ENCODE data around the gene IL9. TPM values are rescaled to one million over a fixed set of nuclear protein-coding genes. Genes with fewer than 3 reads are reported as not detected.

IL9 gene
- total RNA-seq, 1 experiment from 2014 or later: not detected

- no peak overlapping the region for H3K4me2 ChIP-seq (ENCODE audit: low read depth, low read length, poor library complexity, severe bottlenecking)
- H3K9me2 ChIP-seq (replicated peaks; ENCODE audit: insufficient read depth, low read length): no peaks in the 10 kb centered on the region
- no peak for DNase-seq
- H3K9ac ChIP-seq (ENCODE audit: low read length): no peak overlapping the region
- no peaks in the 10 kb centered on the region for H3K36me3 ChIP-seq (ENCODE audit: insufficient read depth, low read length)
- H2AFZ ChIP-seq (ENCODE audit: low read length): no peak overlapping the region
- H3K4me3 ChIP-seq (ENCODE audit: low read length): no peak overlapping the region
- H3K4me1 ChIP-seq (ENCODE audit: low read length): no peaks in the 10 kb centered on the region
- no peaks in the 10 kb centered on the region for H3K79me2 ChIP-seq (ENCODE audit: low read length)
- no peaks in the 10 kb centered on the region for H3K27me3 ChIP-seq (ENCODE audit: low read length)
- H3K9me3 ChIP-seq (ENCODE audit: low read length): no peaks in the 10 kb centered on the region
- H3K27ac ChIP-seq (ENCODE audit: low read length): no peak overlapping the region
- 0 out of 2 replicates have a peak, but pooled peaks cover 2% of the 10 kb centered on the region for H4K20me1 ChIP-seq (ENCODE audit: insufficient read depth, low read depth, low read length)
Measured at GRCh38 chr5:135900276-135900675, 4.6 kb upstream of the IL9 start.

GRCh38 chr5:135898651-135899050, 3.0 kb upstream of the IL9 start:
- 0 out of 2 replicates have a peak, but pooled peaks cover 2% of the 10 kb centered on the region for H4K20me1 ChIP-seq (ENCODE audit: insufficient read depth, low read depth, low read length)
- H3K27ac ChIP-seq (ENCODE audit: low read length): no peak overlapping the region
- H3K79me2 ChIP-seq (ENCODE audit: low read length): no peaks in the 10 kb centered on the region
- no peak overlapping the region for H2AFZ ChIP-seq (ENCODE audit: low read length)
- no peak overlapping the region for H3K4me2 ChIP-seq (ENCODE audit: low read depth, low read length, poor library complexity, severe bottlenecking)
- no peak overlapping the region for H3K4me3 ChIP-seq (ENCODE audit: low read length)
- H3K4me1 ChIP-seq (ENCODE audit: low read length): no peaks in the 10 kb centered on the region
- H3K9me2 ChIP-seq (replicated peaks; ENCODE audit: insufficient read depth, low read length): no peaks in the 10 kb centered on the region
- H3K9ac ChIP-seq (ENCODE audit: low read length): no peak overlapping the region
- no peak for DNase-seq
- H3K36me3 ChIP-seq (ENCODE audit: insufficient read depth, low read length): no peaks in the 10 kb centered on the region
- H3K27me3 ChIP-seq (ENCODE audit: low read length): no peaks in the 10 kb centered on the region
- no peaks in the 10 kb centered on the region for H3K9me3 ChIP-seq (ENCODE audit: low read length)

- H3K9me2 ChIP-seq (replicated peaks; ENCODE audit: insufficient read depth, low read length): no peaks in the 10 kb centered on the region
- no peak overlapping the region for H3K9ac ChIP-seq (ENCODE audit: low read length)
- no peak overlapping the region for H3K27ac ChIP-seq (ENCODE audit: low read length)
- H3K4me3 ChIP-seq (ENCODE audit: low read length): no peak overlapping the region
- H2AFZ ChIP-seq (ENCODE audit: low read length): no peak overlapping the region
- H3K4me1 ChIP-seq (ENCODE audit: low read length): no peaks in the 10 kb centered on the region
- no peaks in the 10 kb centered on the region for H3K9me3 ChIP-seq (ENCODE audit: low read length)
- H3K27me3 ChIP-seq (ENCODE audit: low read length): no peaks in the 10 kb centered on the region
- H3K4me2 ChIP-seq (ENCODE audit: low read depth, low read length, poor library complexity, severe bottlenecking): no peak overlapping the region
- H4K20me1 ChIP-seq (ENCODE audit: insufficient read depth, low read depth, low read length): 0 out of 2 replicates have a peak, but pooled peaks cover 2% of the 10 kb centered on the region
- DNase-seq: no peak
- H3K79me2 ChIP-seq (ENCODE audit: low read length): no peaks in the 10 kb centered on the region
- no peaks in the 10 kb centered on the region for H3K36me3 ChIP-seq (ENCODE audit: insufficient read depth, low read length)
Measured at GRCh38 chr5:135894789-135895188, 852 bp downstream of the IL9 start.

DNA sequence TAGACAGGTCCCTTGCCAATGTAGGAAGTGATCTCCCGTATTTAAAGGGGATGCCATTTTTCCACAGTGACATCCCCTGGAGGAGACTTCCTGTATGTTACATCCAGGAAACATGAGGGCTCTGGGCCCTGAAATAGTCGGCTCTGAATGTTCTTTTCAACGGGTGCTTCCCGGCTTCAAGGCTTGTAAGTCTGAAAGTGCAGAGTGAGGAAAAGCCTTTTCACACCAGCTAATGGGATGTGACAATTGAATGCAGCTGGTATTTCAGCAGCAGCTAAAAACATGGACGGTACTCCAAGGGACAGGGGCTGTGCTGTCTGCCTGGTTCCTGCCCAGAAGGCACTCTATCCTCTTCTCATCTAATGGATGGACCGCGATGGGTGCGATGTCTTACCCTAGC, 1.4 kb downstream of the IL9 start:
- no peaks in the 10 kb centered on the region for H3K79me2 ChIP-seq (ENCODE audit: low read length)
- DNase-seq: no peak

GRCh38 chr5:135891791-135892190, 3.9 kb downstream of the IL9 start:
- H3K4me2 ChIP-seq (ENCODE audit: low read depth, low read length, poor library complexity, severe bottlenecking): no peak overlapping the region
- H3K79me2 ChIP-seq (ENCODE audit: low read length): no peaks in the 10 kb centered on the region
- H3K4me1 ChIP-seq (ENCODE audit: low read length): no peaks in the 10 kb centered on the region
- no peaks in the 10 kb centered on the region for H4K20me1 ChIP-seq (ENCODE audit: insufficient read depth, low read depth, low read length)
- no peak overlapping the region for H2AFZ ChIP-seq (ENCODE audit: low read length)
- no peak overlapping the region for H3K4me3 ChIP-seq (ENCODE audit: low read length)
- H3K27me3 ChIP-seq (ENCODE audit: low read length): no peaks in the 10 kb centered on the region
- no peaks in the 10 kb centered on the region for H3K9me3 ChIP-seq (ENCODE audit: low read length)
- H3K36me3 ChIP-seq (ENCODE audit: insufficient read depth, low read length): no peaks in the 10 kb centered on the region
- no peak overlapping the region for H3K27ac ChIP-seq (ENCODE audit: low read length)
- H3K9ac ChIP-seq (ENCODE audit: low read length): no peak overlapping the region
- H3K9me2 ChIP-seq (replicated peaks; ENCODE audit: insufficient read depth, low read length): no peaks in the 10 kb centered on the region
- DNase-seq: no peak

More for the DNA sequence above, 1.4 kb downstream of the IL9 start:
- no peak overlapping the region for H3K4me3 ChIP-seq (ENCODE audit: low read length)
- H2AFZ ChIP-seq (ENCODE audit: low read length): no peak overlapping the region
- H3K27me3 ChIP-seq (ENCODE audit: low read length): no peaks in the 10 kb centered on the region
- 0 out of 2 replicates have a peak, but pooled peaks cover 2% of the 10 kb centered on the region for H4K20me1 ChIP-seq (ENCODE audit: insufficient read depth, low read depth, low read length)
- no peak overlapping the region for H3K9ac ChIP-seq (ENCODE audit: low read length)
- no peaks in the 10 kb centered on the region for H3K9me3 ChIP-seq (ENCODE audit: low read length)
- no peak overlapping the region for H3K27ac ChIP-seq (ENCODE audit: low read length)
- no peaks in the 10 kb centered on the region for H3K9me2 ChIP-seq (replicated peaks; ENCODE audit: insufficient read depth, low read length)
- no peaks in the 10 kb centered on the region for H3K4me1 ChIP-seq (ENCODE audit: low read length)
- H3K4me2 ChIP-seq (ENCODE audit: low read depth, low read length, poor library complexity, severe bottlenecking): no peak overlapping the region
- no peaks in the 10 kb centered on the region for H3K36me3 ChIP-seq (ENCODE audit: insufficient read depth, low read length)

DNA sequence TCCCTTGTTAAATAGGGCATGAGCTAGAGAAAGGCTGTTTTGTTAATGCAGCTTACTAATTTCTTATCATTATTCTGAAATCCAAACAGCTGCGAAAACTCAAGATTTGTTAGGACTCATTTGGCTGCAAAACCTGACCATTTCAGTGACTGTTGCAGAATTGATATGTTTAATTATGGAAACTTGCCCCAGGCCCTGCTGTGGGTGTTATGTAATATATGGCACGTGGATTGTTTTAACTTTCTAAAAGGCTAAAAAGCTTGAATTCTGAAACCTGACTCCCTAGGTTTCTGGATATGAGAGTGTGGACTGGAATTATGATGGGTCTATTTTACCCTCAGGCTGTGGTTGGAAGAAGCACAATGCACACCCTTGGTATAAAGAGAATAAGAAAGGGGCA, 4.4 kb downstream of the IL9 start:
- H3K4me2 ChIP-seq (ENCODE audit: low read depth, low read length, poor library complexity, severe bottlenecking): no peak overlapping the region

GRCh38 chr5:135890867-135891266, 4.8 kb downstream of the IL9 start:
- no peaks in the 10 kb centered on the region for H3K79me2 ChIP-seq (ENCODE audit: low read length)
- no peak overlapping the region for H2AFZ ChIP-seq (ENCODE audit: low read length)
- H3K4me2 ChIP-seq (ENCODE audit: low read depth, low read length, poor library complexity, severe bottlenecking): no peak overlapping the region
- no peaks in the 10 kb centered on the region for H3K4me1 ChIP-seq (ENCODE audit: low read length)
- H3K4me3 ChIP-seq (ENCODE audit: low read length): no peak overlapping the region
- H3K9me2 ChIP-seq (replicated peaks; ENCODE audit: insufficient read depth, low read length): no peaks in the 10 kb centered on the region
- H4K20me1 ChIP-seq (ENCODE audit: insufficient read depth, low read depth, low read length): no peaks in the 10 kb centered on the region
- no peaks in the 10 kb centered on the region for H3K36me3 ChIP-seq (ENCODE audit: insufficient read depth, low read length)
- DNase-seq: no peak
- H3K9ac ChIP-seq (ENCODE audit: low read length): no peak overlapping the region
- no peak overlapping the region for H3K27ac ChIP-seq (ENCODE audit: low read length)
- no peaks in the 10 kb centered on the region for H3K27me3 ChIP-seq (ENCODE audit: low read length)
- H3K9me3 ChIP-seq (ENCODE audit: low read length): no peaks in the 10 kb centered on the region

More for the DNA sequence above, 4.4 kb downstream of the IL9 start:
- Histone ChIP-seq H3K9ac (ENCODE audit: low read length) (no peak overlapping the region), H3K36me3 (ENCODE audit: insufficient read depth, low read length) (no peaks in the 10 kb centered on the region), H2AFZ (ENCODE audit: low read length) (no peak overlapping the region), H3K79me2 (ENCODE audit: low read length) (no peaks in the 10 kb centered on the region), H3K9me2 (replicated peaks; ENCODE audit: insufficient read depth, low read length) (no peaks in the 10 kb centered on the region), H4K20me1 (ENCODE audit: insufficient read depth, low read depth, low read length) (no peaks in the 10 kb centered on the region), H3K27me3 (ENCODE audit: low read length) (no peaks in the 10 kb centered on the region), H3K4me1 (ENCODE audit: low read length) (no peaks in the 10 kb centered on the region), H3K9me3 (ENCODE audit: low read length) (no peaks in the 10 kb centered on the region), H3K4me3 (ENCODE audit: low read length) (no peak overlapping the region), H3K27ac (ENCODE audit: low read length) (no peak overlapping the region)
- no peak for DNase-seq

- no peak overlapping the region for H2AFZ ChIP-seq (ENCODE audit: low read length)
- H3K9me3 ChIP-seq (ENCODE audit: low read length): no peaks in the 10 kb centered on the region
- H3K4me2 ChIP-seq (ENCODE audit: low read depth, low read length, poor library complexity, severe bottlenecking): no peak overlapping the region
- no peaks in the 10 kb centered on the region for H4K20me1 ChIP-seq (ENCODE audit: insufficient read depth, low read depth, low read length)
- H3K9me2 ChIP-seq (replicated peaks; ENCODE audit: insufficient read depth, low read length): no peaks in the 10 kb centered on the region
- no peak overlapping the region for H3K27ac ChIP-seq (ENCODE audit: low read length)
- no peak overlapping the region for H3K9ac ChIP-seq (ENCODE audit: low read length)
- H3K79me2 ChIP-seq (ENCODE audit: low read length): no peaks in the 10 kb centered on the region
- no peaks in the 10 kb centered on the region for H3K4me1 ChIP-seq (ENCODE audit: low read length)
- DNase-seq: no peak
- H3K36me3 ChIP-seq (ENCODE audit: insufficient read depth, low read length): no peaks in the 10 kb centered on the region
- H3K4me3 ChIP-seq (ENCODE audit: low read length): no peak overlapping the region
- no peaks in the 10 kb centered on the region for H3K27me3 ChIP-seq (ENCODE audit: low read length)
Measured at GRCh38 chr5:135890296-135890695, 5.3 kb downstream of the IL9 start.
